SHP77 treated with DMSO at 0.1 percent for 48 hours (cell line): ENCODE results near the gene CADM2.
A peak's percentile ranks its signal among the peaks of the same experiment; 100 is the strongest.
"Not testable (repeated sequence)": the region's sequence is repeated elsewhere in the genome, so short reads cannot be mapped to it uniquely, and the experiment has no call there.

Experiments used
- DNase-seq: peaks from one replicate; lab custom pipeline; 2025; lab: John Stamatoyannopoulos, UW

The CADM2 gene

GRCh38 chr3:85672761-85673160 lies 714.0 kb downstream of the CADM2 start:
- no peak for DNase-seq

GRCh38 chr3:85678713-85679112 lies 719.9 kb downstream of the CADM2 start:
- DNase-seq, result no peak

- DNase-seq, result no peak
Observed at GRCh38 chr3:85681906-85682305, 723.1 kb downstream of the CADM2 start.

- DNase-seq, result no peak
Observed at GRCh38 chr3:85691196-85691595, 732.4 kb downstream of the CADM2 start.

- no peak for DNase-seq
Observed at GRCh38 chr3:85697156-85697555, 738.4 kb downstream of the CADM2 start.

- no peak for DNase-seq
Observed at GRCh38 chr3:85706130-85706529, 747.3 kb downstream of the CADM2 start.

- not testable (repeated sequence) for DNase-seq
Observed at GRCh38 chr3:85708325-85708724, 749.5 kb downstream of the CADM2 start.

- no peak for DNase-seq
Observed at GRCh38 chr3:85709346-85709892, 750.6 kb downstream of the CADM2 start.

GRCh38 chr3:85710490-85710889 lies 751.7 kb downstream of the CADM2 start:
- no peak for DNase-seq

GRCh38 chr3:85721409-85722145 lies 762.8 kb downstream of the CADM2 start:
- DNase-seq, result no peak

- no peak for DNase-seq
Observed at GRCh38 chr3:85725809-85726208, 767.0 kb downstream of the CADM2 start.

GRCh38 chr3:85726241-85726640 lies 767.5 kb downstream of the CADM2 start:
- DNase-seq, result no peak

GRCh38 chr3:85737846-85738245 lies 779.1 kb downstream of the CADM2 start:
- no peak for DNase-seq

GRCh38 chr3:85740561-85740960 lies 781.8 kb downstream of the CADM2 start:
- DNase-seq, result no peak

- DNase-seq, result no peak
Observed at GRCh38 chr3:85758442-85758841, 799.7 kb downstream of the CADM2 start.

GRCh38 chr3:85760342-85760741 lies 801.6 kb downstream of the CADM2 start:
- no peak for DNase-seq

- no peak for DNase-seq
Observed at GRCh38 chr3:85780806-85781205, 822.0 kb downstream of the CADM2 start.

GRCh38 chr3:85781806-85782205 lies 823.0 kb downstream of the CADM2 start:
- DNase-seq, result peak; percentile 80

GRCh38 chr3:85783291-85783690 lies 824.5 kb downstream of the CADM2 start:
- DNase-seq, result no peak

GRCh38 chr3:85785766-85786165 lies 827.0 kb downstream of the CADM2 start:
- no peak for DNase-seq

GRCh38 chr3:85790445-85791030 lies 831.7 kb downstream of the CADM2 start:
- no peak for DNase-seq

- DNase-seq, result no peak
Observed at GRCh38 chr3:85796140-85796539, 837.4 kb downstream of the CADM2 start.

GRCh38 chr3:85800676-85801075 lies 841.9 kb downstream of the CADM2 start:
- DNase-seq, result no peak

GRCh38 chr3:85801955-85802354 lies 843.2 kb downstream of the CADM2 start:
- peak; percentile 12 for DNase-seq
